Stimulated activated naive CD8-positive, alpha-beta T cell treated with anti-CD3 and anti-CD28 coated beads, Interleukin-15, Interleukin-2, amounts not matched to agents 100 ng/mL and 50 ng/mL, for 24 hours (primary cell): Measurements from ENCODE around the gene DLX4.

Experiments used
- H3K27ac Mint-ChIP-seq: one replicate; pipeline ENCODE4 v1.8.0; 2021; ENCODE audit warnings: mild to moderate bottlenecking, mixed read lengths
- H3K27me3 Mint-ChIP-seq: one replicate; pipeline ENCODE4 v1.8.0; 2021; ENCODE audit warnings: mixed read lengths
- H3K36me3 Mint-ChIP-seq: one replicate; pipeline ENCODE4 v1.8.0; 2021; ENCODE audit warnings: low read depth, mixed read lengths
- H3K4me1 Mint-ChIP-seq: one replicate; pipeline ENCODE4 v1.8.0; 2021; ENCODE audit warnings: low read depth, mixed read lengths
- H3K4me3 Mint-ChIP-seq: one replicate; pipeline ENCODE4 v1.8.0; 2021; ENCODE audit warnings: mild to moderate bottlenecking, mixed read lengths
- H3K9me3 Mint-ChIP-seq: one replicate; pipeline ENCODE4 v1.8.0; 2021; ENCODE audit warnings: mixed read lengths

Gene DLX4

GRCh38 chr17:50020841-50021599, 52.0 kb downstream of the DLX4 start:
- H3K27me3 Mint-ChIP-seq, result peaks cover 11% of the 10 kb centered on the region
- H3K4me3 Mint-ChIP-seq, result no peak overlapping the region
- no peak overlapping the region for H3K27ac Mint-ChIP-seq
- H3K4me1 Mint-ChIP-seq, result no peaks in the 10 kb centered on the region
- H3K36me3 Mint-ChIP-seq, result no peaks in the 10 kb centered on the region
- no peaks in the 10 kb centered on the region for H3K9me3 Mint-ChIP-seq

- Mint-ChIP-seq H3K4me1 (peaks cover 2% of the 10 kb centered on the region), H3K9me3 (no peaks in the 10 kb centered on the region), H3K27me3 (peaks cover 15% of the 10 kb centered on the region), H3K36me3 (no peaks in the 10 kb centered on the region), H3K4me3 (no peak overlapping the region), H3K27ac (no peak overlapping the region)
Measured at GRCh38 chr17:50021681-50022370, 52.8 kb downstream of the DLX4 start.

GRCh38 chr17:50022463-50023130, 53.6 kb downstream of the DLX4 start:
- Mint-ChIP-seq H3K27me3 (peaks cover 20% of the 10 kb centered on the region), H3K36me3 (no peaks in the 10 kb centered on the region), H3K27ac (no peak overlapping the region), H3K9me3 (no peaks in the 10 kb centered on the region), H3K4me3 (no peak overlapping the region), H3K4me1 (peaks cover 8% of the 10 kb centered on the region)

DNA sequence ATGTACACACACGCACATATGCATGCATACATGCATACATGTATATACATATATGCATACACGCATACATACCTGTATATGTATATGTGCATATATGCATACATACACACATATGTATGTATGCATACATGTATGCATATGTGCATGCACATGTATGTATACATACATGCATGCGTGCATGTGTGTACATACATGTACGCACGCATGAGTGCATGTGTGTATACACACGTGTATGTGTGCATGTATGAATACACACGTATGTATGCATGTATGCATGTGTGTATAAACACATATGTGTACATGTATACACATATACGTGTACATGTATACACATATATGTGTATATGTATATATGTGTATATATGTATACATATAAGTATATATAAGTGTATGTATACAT, 54.5 kb downstream of the DLX4 start:
- peaks cover 14% of the 10 kb centered on the region for H3K4me1 Mint-ChIP-seq
- no peaks in the 10 kb centered on the region for H3K36me3 Mint-ChIP-seq
- H3K27ac Mint-ChIP-seq, result no peak overlapping the region
- H3K9me3 Mint-ChIP-seq, result no peaks in the 10 kb centered on the region
- H3K4me3 Mint-ChIP-seq, result no peak overlapping the region
- H3K27me3 Mint-ChIP-seq, result peaks cover 30% of the 10 kb centered on the region
